Renal cortex interstitium (tissue), 3 donors: ENCODE data around the gene GUK1. TPM values are rescaled to one million over a fixed set of nuclear protein-coding genes. Genes with fewer than 3 reads are reported as not detected.

ENCODE experiments used
- polyA plus RNA-seq, 3 donors: library from polyadenylated mRNA; unstranded; fragments of 120-200 nt; gene quantifications; one replicate each; pipeline ENCODE4 v1.2.1, GENCODE V29; 2013; ENCODE audit not compliant: insufficient read length in 3 of 3

GUK1 gene
- polyA plus RNA-seq, 3 donors: 94.9 to 186 (median 154) TPM

Other genes with a start within 250 kb of the GUK1 start
- gene WNT9A, start 192.3 kb upstream of the GUK1 start, polyA plus RNA-seq: 1 to 10 TPM; 1.2 to 1.9 (median 1.7) TPM
- gene WNT3A, start 133.3 kb upstream of the GUK1 start, polyA plus RNA-seq: under 1 TPM; 0.16 to 0.47 (median 0.32) TPM
- 100 to 1,000 TPM; 276 to 380 (median 348) TPM for gene ARF1, start 57.6 kb upstream of the GUK1 start, polyA plus RNA-seq
- gene C1orf35, start 37.0 kb upstream of the GUK1 start, polyA plus RNA-seq: 10 to 100 TPM; 13.4 to 23.6 (median 23.2) TPM
- gene MRPL55, start 31.0 kb upstream of the GUK1 start, polyA plus RNA-seq: 10 to 100 TPM; 34.2 to 54.4 (median 48.6) TPM
- gene GJC2, start 9.7 kb downstream of the GUK1 start, polyA plus RNA-seq: 1 to 10 TPM in 2 of 3 donors, under 1 TPM in 1; 0.56 to 1.1 (median 1.0) TPM
- 1 to 10 TPM; 4.3 to 7.7 (median 5.5) TPM for gene IBA57, start 25.5 kb downstream of the GUK1 start, polyA plus RNA-seq
- gene OBSCN, start 67.8 kb downstream of the GUK1 start, polyA plus RNA-seq: 10 to 100 TPM; 31.3 to 43.8 (median 35.6) TPM